ENCODE results near the gene NDUFAF2. TPM values are rescaled to one million over a fixed set of nuclear protein-coding genes. Genes with fewer than 3 reads are reported as not detected.

Gene NDUFAF2
- polyA plus RNA-seq, 1 of the 3 experiments (the other 2 are of a cell fraction), result 33.4 TPM

DNA sequence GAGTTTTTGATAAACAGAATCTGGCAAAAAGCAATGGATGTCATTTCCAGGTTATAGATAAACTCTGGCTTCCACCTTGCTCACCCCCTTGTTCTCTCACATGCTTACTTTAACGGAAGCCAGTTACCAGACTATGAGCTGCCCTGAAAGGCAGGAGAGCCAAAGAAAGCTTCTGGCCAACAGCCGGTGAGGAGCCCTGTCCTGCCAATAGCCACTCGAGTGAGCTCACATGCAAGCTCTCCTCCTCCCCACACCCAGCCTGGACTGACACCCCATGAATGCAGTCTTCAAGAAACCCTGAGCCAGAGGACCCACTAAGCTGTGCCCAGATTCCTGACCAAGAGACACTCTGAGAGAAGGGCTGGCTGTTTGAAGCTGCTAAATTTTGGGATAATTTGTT, 231.6 kb downstream of the NDUFAF2 start:
- no peaks in the 10 kb centered on the region for H3K9me3 ChIP-seq
- ChIA-PET CTCF (interaction anchor here (0.8 to 2.2 kb wide), 3 partner anchors 8 to 22 kb away, joined by 3 to 6 read pairs (median 3); no protein-coding TSS in a partner anchor), POLR2A (no interaction called here)
- H3K36me3 ChIP-seq (replicated peaks in 1 of 2; ENCODE audit: control insufficient read depth in 1 of 2, insufficient read depth in 2 of 2, low read length in 1 of 2), result no peaks in the 10 kb centered on the region
- H3K4me3 ChIP-seq (ENCODE audit: low read depth in 2 of 2, low read length in 1 of 2), result no peak overlapping the region
- TF ChIP-seq CHD2 (IDR thresholded peaks at IDR 0.05; ENCODE audit: low read length, partially characterized antibody), result no peak
- TF ChIP-seq FOXM1 (IDR thresholded peaks at IDR 0.05; ENCODE audit: low read depth), result no peak
- no peak for TF ChIP-seq TAF1 (IDR thresholded peaks at IDR 0.05; ENCODE audit: borderline replicate concordance, low read depth, low read length)
- TF ChIP-seq NFIC (IDR thresholded peaks at IDR 0.05; ENCODE audit: borderline replicate concordance), result no peak
- no peak for TF ChIP-seq GATA2 (CRISPR knock-in tag; IDR thresholded peaks at IDR 0.05)
- TF ChIP-seq, protein P1, sequence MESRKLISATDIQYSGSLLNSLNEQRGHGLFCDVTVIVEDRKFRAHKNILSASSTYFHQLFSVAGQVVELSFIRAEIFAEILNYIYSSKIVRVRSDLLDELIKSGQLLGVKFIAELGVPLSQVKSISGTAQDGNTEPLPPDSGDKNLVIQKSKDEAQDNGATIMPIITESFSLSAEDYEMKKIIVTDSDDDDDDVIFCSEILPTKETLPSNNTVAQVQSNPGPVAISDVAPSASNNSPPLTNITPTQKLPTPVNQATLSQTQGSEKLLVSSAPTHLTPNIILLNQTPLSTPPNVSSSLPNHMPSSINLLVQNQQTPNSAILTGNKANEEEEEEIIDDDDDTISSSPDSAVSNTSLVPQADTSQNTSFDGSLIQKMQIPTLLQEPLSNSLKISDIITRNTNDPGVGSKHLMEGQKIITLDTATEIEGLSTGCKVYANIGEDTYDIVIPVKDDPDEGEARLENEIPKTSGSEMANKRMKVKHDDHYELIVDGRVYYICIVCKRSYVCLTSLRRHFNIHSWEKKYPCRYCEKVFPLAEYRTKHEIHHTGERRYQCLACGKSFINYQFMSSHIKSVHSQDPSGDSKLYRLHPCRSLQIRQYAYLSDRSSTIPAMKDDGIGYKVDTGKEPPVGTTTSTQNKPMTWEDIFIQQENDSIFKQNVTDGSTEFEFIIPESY (IDR thresholded peaks at IDR 0.05; ENCODE audit: borderline replicate concordance, low read depth), result no peak
- TF ChIP-seq POLR2AphosphoS5 (IDR thresholded peaks at IDR 0.05; ENCODE audit: low read depth, low read length), result no peak
- TF ChIP-seq TEAD4 (IDR thresholded peaks at IDR 0.05; ENCODE audit: borderline replicate concordance, insufficient read depth), result no peak
- no peak for TF ChIP-seq MEF2A (IDR thresholded peaks at IDR 0.05; ENCODE audit: borderline replicate concordance, low read depth)
- TF ChIP-seq, protein P2, sequence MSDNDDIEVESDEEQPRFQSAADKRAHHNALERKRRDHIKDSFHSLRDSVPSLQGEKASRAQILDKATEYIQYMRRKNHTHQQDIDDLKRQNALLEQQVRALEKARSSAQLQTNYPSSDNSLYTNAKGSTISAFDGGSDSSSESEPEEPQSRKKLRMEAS (IDR thresholded peaks at IDR 0.05; ENCODE audit: low read depth), result no peak
- TF ChIP-seq ELF1 (IDR thresholded peaks at IDR 0.05), result no peak
- TF ChIP-seq, protein P3, sequence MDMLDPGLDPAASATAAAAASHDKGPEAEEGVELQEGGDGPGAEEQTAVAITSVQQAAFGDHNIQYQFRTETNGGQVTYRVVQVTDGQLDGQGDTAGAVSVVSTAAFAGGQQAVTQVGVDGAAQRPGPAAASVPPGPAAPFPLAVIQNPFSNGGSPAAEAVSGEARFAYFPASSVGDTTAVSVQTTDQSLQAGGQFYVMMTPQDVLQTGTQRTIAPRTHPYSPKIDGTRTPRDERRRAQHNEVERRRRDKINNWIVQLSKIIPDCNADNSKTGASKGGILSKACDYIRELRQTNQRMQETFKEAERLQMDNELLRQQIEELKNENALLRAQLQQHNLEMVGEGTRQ (IDR thresholded peaks at IDR 0.05; ENCODE audit: borderline replicate concordance, low read depth, low read length), result no peak
- TF ChIP-seq YY1 (IDR thresholded peaks at IDR 0.05; ENCODE audit: low read depth), result no peak
- no peak for TF ChIP-seq EZH2phosphoT487 (IDR thresholded peaks at IDR 0.05; ENCODE audit: borderline replicate concordance, low read depth)
- no peak for TF ChIP-seq RCOR1 (IDR thresholded peaks at IDR 0.05; ENCODE audit: low read length)
- H3K4me2 ChIP-seq, result no peak overlapping the region
- no peaks in the 10 kb centered on the region for H3K79me2 ChIP-seq (ENCODE audit: insufficient read depth)
- H2AFZ ChIP-seq (ENCODE audit: low read depth), result no peak overlapping the region
- H3K9me2 ChIP-seq, result no peaks in the 10 kb centered on the region
- no peaks in the 10 kb centered on the region for H3K4me1 ChIP-seq (ENCODE audit: control insufficient read depth in 1 of 2, insufficient read depth in 2 of 2, low read depth in 1 of 2, low read length in 1 of 2)
- H3K9ac ChIP-seq, result no peak overlapping the region
- no peaks in the 10 kb centered on the region for H4K20me1 ChIP-seq (ENCODE audit: insufficient read depth)
- H3K27ac ChIP-seq (ENCODE audit: low read depth in 2 of 2, low read length in 1 of 2), result no peak overlapping the region
- no peaks in the 10 kb centered on the region for H3F3A ChIP-seq (replicated peaks; ENCODE audit: insufficient read depth)
- no peak for DNase-seq
- 91% methylated on average over 3 of the region's 3 CpGs for whole genome bisulfite sequencing (ENCODE audit: low lambda C conversion rate)
- H3K27me3 ChIP-seq (ENCODE audit: insufficient read depth), result no peaks in the 10 kb centered on the region

DNA sequence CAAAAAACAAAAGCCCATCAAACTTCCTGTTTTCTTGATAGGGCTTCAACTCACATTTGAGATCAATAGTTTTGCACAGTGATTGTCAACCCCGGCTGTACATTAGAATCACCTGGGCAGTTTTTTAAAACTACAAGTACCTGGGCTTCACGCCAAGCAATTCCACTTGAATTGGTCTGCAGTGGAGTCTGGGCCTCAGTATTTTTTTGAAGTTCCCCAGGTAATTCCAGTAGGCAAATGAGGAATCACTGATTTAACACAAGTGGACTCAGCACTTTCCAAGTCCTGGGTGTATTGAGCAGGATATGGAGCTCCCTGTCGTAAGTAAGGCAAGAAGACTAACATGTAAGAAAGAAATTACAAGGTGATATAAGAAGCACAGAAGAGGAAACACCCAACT, 232.1 kb downstream of the NDUFAF2 start:
- Histone ChIP-seq H2AFZ (ENCODE audit: low read depth) (no peak overlapping the region), H3K9me3 (no peaks in the 10 kb centered on the region), H3K9me2 (no peaks in the 10 kb centered on the region), H3K27ac (ENCODE audit: low read depth in 2 of 2, low read length in 1 of 2) (no peak overlapping the region), H3K4me3 (ENCODE audit: low read depth in 2 of 2, low read length in 1 of 2) (no peak overlapping the region), H3F3A (replicated peaks; ENCODE audit: insufficient read depth) (no peaks in the 10 kb centered on the region), H3K4me1 (ENCODE audit: control insufficient read depth in 1 of 2, insufficient read depth in 2 of 2, low read depth in 1 of 2, low read length in 1 of 2) (no peaks in the 10 kb centered on the region), H3K79me2 (ENCODE audit: insufficient read depth) (no peaks in the 10 kb centered on the region), H3K9ac (no peak overlapping the region), H3K4me2 (no peak overlapping the region), H4K20me1 (ENCODE audit: insufficient read depth) (no peaks in the 10 kb centered on the region), H3K27me3 (ENCODE audit: insufficient read depth) (no peaks in the 10 kb centered on the region), H3K36me3 (replicated peaks in 1 of 2; ENCODE audit: control insufficient read depth in 1 of 2, insufficient read depth in 2 of 2, low read length in 1 of 2) (no peaks in the 10 kb centered on the region)
- POLR2A ChIA-PET, result no interaction called here
- CTCF ChIA-PET, result interaction anchor here (0.8 to 2.2 kb wide), 3 partner anchors 9 to 22 kb away, joined by 3 to 6 read pairs (median 3); no protein-coding TSS in a partner anchor
- 88% methylated on average over 3 of the region's 3 CpGs for WGBS (ENCODE audit: low lambda C conversion rate)
- DNase-seq, result no peak
- TF ChIP-seq MEF2A (IDR thresholded peaks at IDR 0.05; ENCODE audit: borderline replicate concordance, low read depth) (no peak), RFX5 (IDR thresholded peaks at IDR 0.05; ENCODE audit: low read length) (no peak), TCF12 (IDR thresholded peaks at IDR 0.05) (no peak), RXRA (IDR thresholded peaks at IDR 0.05; ENCODE audit: borderline replicate concordance, low read depth) (no peak), JUND (IDR thresholded peaks at IDR 0.05) (no peak), MXI1 (IDR thresholded peaks at IDR 0.05; ENCODE audit: low read depth, low read length) (no peak), EP300 (IDR thresholded peaks at IDR 0.05; ENCODE audit: borderline replicate concordance in 1 of 2, low read depth in 1 of 2, low read length in 1 of 2) (no peak), NFIC (IDR thresholded peaks at IDR 0.05; ENCODE audit: borderline replicate concordance) (no peak), YY1 (IDR thresholded peaks at IDR 0.05; ENCODE audit: low read depth) (no peak), RCOR1 (IDR thresholded peaks at IDR 0.05; ENCODE audit: low read length) (no peak)
- TF ChIP-seq, protein P4, sequence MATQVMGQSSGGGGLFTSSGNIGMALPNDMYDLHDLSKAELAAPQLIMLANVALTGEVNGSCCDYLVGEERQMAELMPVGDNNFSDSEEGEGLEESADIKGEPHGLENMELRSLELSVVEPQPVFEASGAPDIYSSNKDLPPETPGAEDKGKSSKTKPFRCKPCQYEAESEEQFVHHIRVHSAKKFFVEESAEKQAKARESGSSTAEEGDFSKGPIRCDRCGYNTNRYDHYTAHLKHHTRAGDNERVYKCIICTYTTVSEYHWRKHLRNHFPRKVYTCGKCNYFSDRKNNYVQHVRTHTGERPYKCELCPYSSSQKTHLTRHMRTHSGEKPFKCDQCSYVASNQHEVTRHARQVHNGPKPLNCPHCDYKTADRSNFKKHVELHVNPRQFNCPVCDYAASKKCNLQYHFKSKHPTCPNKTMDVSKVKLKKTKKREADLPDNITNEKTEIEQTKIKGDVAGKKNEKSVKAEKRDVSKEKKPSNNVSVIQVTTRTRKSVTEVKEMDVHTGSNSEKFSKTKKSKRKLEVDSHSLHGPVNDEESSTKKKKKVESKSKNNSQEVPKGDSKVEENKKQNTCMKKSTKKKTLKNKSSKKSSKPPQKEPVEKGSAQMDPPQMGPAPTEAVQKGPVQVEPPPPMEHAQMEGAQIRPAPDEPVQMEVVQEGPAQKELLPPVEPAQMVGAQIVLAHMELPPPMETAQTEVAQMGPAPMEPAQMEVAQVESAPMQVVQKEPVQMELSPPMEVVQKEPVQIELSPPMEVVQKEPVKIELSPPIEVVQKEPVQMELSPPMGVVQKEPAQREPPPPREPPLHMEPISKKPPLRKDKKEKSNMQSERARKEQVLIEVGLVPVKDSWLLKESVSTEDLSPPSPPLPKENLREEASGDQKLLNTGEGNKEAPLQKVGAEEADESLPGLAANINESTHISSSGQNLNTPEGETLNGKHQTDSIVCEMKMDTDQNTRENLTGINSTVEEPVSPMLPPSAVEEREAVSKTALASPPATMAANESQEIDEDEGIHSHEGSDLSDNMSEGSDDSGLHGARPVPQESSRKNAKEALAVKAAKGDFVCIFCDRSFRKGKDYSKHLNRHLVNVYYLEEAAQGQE (IDR thresholded peaks at IDR 0.05; ENCODE audit: low read depth, low read length), result no peak
- TF ChIP-seq, protein P2 (IDR thresholded peaks at IDR 0.05; ENCODE audit: low read depth), result no peak

Data from SK-N-SH (cell line).